ENCODE results near the gene ABHD1. TPM values are rescaled to one million over a fixed set of nuclear protein-coding genes. Genes with fewer than 3 reads are reported as not detected.

Gene ABHD1
- polyA plus RNA-seq, 1 donor from 2014 or later, result not detected

DNA sequence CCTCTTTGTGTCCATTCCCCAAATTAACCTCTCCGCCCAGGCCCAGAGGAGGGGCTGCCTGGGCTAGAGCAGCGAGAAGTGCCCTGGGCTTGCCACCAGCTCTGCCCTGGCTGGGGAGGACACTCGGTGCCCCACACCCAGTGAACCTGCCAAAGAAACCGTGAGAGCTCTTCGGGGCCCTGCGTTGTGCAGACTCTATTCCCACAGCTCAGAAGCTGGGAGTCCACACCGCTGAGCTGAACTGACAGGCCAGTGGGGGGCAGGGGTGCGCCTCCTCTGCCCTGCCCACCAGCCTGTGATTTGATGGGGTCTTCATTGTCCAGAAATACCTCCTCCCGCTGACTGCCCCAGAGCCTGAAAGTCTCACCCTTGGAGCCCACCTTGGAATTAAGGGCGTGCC lies 23.6 kb upstream of the ABHD1 start (continued):
- TF ChIP-seq RAD21 (conservative IDR thresholded peaks at IDR 0.05), result no peak

DNA sequence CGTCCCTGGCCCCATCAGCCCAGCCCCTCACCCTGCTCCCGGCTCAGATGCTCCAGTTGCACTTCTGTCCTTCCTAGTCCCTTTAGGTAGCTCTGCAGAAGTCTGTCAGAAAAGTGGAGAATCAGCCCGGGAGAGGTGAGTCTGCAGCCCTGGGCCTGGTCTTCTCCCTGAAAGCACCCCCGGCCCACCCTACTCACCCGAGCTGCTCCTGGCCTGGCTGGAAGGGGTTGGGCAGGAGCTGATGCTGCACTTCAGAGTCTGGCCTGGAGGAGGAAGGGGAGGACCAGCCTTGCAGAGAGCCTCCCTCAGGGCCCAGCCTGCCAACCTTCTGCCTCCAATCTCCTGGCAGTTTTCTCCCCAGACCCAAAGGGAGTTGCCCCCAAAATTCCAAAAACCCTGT lies 21.3 kb upstream of the ABHD1 start:
- H3K9me3 ChIP-seq (ENCODE audit: low read length), result no peaks in the 10 kb centered on the region
- H3K27me3 ChIP-seq (ENCODE audit: insufficient read depth, low read depth, low read length), result no peaks in the 10 kb centered on the region
- H3K36me3 ChIP-seq (ENCODE audit: insufficient read depth, low read length), result no peaks in the 10 kb centered on the region
- H3K4me2 ChIP-seq (ENCODE audit: low read length), result no peak overlapping the region
- H2AFZ ChIP-seq (ENCODE audit: low read depth, low read length), result no peak overlapping the region
- no peaks in the 10 kb centered on the region for H3F3A ChIP-seq (ENCODE audit: insufficient read depth, low read length, poor library complexity, severe bottlenecking)
- no peaks in the 10 kb centered on the region for H3K9me2 ChIP-seq (ENCODE audit: insufficient read depth, low read length)
- no peak overlapping the region for H3K9ac ChIP-seq (ENCODE audit: low read length)
- no peaks in the 10 kb centered on the region for H3K79me2 ChIP-seq (replicated peaks; ENCODE audit: insufficient read depth, low read length)
- H3K27ac ChIP-seq (ENCODE audit: low read length), result no peak overlapping the region
- TF ChIP-seq MXI1 (conservative IDR thresholded peaks at IDR 0.05; ENCODE audit: poor library complexity, severe bottlenecking), result no peak
- TF ChIP-seq, protein P1, sequence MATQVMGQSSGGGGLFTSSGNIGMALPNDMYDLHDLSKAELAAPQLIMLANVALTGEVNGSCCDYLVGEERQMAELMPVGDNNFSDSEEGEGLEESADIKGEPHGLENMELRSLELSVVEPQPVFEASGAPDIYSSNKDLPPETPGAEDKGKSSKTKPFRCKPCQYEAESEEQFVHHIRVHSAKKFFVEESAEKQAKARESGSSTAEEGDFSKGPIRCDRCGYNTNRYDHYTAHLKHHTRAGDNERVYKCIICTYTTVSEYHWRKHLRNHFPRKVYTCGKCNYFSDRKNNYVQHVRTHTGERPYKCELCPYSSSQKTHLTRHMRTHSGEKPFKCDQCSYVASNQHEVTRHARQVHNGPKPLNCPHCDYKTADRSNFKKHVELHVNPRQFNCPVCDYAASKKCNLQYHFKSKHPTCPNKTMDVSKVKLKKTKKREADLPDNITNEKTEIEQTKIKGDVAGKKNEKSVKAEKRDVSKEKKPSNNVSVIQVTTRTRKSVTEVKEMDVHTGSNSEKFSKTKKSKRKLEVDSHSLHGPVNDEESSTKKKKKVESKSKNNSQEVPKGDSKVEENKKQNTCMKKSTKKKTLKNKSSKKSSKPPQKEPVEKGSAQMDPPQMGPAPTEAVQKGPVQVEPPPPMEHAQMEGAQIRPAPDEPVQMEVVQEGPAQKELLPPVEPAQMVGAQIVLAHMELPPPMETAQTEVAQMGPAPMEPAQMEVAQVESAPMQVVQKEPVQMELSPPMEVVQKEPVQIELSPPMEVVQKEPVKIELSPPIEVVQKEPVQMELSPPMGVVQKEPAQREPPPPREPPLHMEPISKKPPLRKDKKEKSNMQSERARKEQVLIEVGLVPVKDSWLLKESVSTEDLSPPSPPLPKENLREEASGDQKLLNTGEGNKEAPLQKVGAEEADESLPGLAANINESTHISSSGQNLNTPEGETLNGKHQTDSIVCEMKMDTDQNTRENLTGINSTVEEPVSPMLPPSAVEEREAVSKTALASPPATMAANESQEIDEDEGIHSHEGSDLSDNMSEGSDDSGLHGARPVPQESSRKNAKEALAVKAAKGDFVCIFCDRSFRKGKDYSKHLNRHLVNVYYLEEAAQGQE (IDR thresholded peaks at IDR 0.05; ENCODE audit: borderline replicate concordance), result no peak
- TF ChIP-seq EP300 (conservative IDR thresholded peaks at IDR 0.05; ENCODE audit: poor library complexity, severe bottlenecking), result no peak
- no peak for TF ChIP-seq SMC3 (conservative IDR thresholded peaks at IDR 0.05; ENCODE audit: poor library complexity)
- no peak for TF ChIP-seq RAD21 (conservative IDR thresholded peaks at IDR 0.05)
- no peak for TF ChIP-seq TAF1 (IDR thresholded peaks at IDR 0.05; ENCODE audit: low read depth)
- no peak for TF ChIP-seq EZH2 (IDR thresholded peaks at IDR 0.05; ENCODE audit: borderline replicate concordance, insufficient read depth, low read length, poor library complexity, severe bottlenecking)
- TF ChIP-seq, protein P2, sequence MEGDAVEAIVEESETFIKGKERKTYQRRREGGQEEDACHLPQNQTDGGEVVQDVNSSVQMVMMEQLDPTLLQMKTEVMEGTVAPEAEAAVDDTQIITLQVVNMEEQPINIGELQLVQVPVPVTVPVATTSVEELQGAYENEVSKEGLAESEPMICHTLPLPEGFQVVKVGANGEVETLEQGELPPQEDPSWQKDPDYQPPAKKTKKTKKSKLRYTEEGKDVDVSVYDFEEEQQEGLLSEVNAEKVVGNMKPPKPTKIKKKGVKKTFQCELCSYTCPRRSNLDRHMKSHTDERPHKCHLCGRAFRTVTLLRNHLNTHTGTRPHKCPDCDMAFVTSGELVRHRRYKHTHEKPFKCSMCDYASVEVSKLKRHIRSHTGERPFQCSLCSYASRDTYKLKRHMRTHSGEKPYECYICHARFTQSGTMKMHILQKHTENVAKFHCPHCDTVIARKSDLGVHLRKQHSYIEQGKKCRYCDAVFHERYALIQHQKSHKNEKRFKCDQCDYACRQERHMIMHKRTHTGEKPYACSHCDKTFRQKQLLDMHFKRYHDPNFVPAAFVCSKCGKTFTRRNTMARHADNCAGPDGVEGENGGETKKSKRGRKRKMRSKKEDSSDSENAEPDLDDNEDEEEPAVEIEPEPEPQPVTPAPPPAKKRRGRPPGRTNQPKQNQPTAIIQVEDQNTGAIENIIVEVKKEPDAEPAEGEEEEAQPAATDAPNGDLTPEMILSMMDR (IDR thresholded peaks at IDR 0.05; ENCODE audit: poor library complexity, severe bottlenecking), result no peak
- TF ChIP-seq POLR2AphosphoS5 (IDR thresholded peaks at IDR 0.05), result no peak
- H3K4me3 ChIP-seq (ENCODE audit: low read length), result no peak overlapping the region
- no peaks in the 10 kb centered on the region for H4K20me1 ChIP-seq (ENCODE audit: insufficient read depth)

DNA sequence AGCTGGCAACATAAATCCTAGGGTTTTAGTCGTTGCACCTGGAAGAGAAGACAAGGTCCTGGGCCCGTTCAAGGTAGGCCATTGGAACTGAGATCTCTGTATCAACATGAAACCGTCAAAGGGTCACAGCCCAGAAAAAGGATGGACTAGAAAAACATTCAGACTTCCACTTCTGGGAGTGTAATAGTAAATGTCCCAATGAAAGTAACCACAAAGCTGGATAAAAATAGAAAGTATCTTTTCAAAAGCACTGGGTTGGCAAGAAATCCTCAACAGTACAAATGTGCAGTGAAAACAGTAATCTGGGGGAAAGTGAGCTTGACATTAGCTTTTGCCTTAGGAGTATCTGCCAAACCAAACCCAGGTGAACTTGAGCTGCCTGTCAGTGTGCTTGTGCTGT lies 17.6 kb upstream of the ABHD1 start:
- Histone ChIP-seq H3K9me3 (ENCODE audit: low read length) (no peaks in the 10 kb centered on the region), H3K9ac (ENCODE audit: low read length) (no peak overlapping the region), H4K20me1 (ENCODE audit: insufficient read depth) (no peaks in the 10 kb centered on the region), H3K36me3 (ENCODE audit: insufficient read depth, low read length) (no peaks in the 10 kb centered on the region), H3F3A (ENCODE audit: insufficient read depth, low read length, poor library complexity, severe bottlenecking) (no peaks in the 10 kb centered on the region), H3K9me2 (ENCODE audit: insufficient read depth, low read length) (no peaks in the 10 kb centered on the region), H3K4me3 (ENCODE audit: low read length) (no peak overlapping the region), H3K4me2 (ENCODE audit: low read length) (no peak overlapping the region), H3K27ac (ENCODE audit: low read length) (no peak overlapping the region), H3K79me2 (replicated peaks; ENCODE audit: insufficient read depth, low read length) (no peaks in the 10 kb centered on the region), H2AFZ (ENCODE audit: low read depth, low read length) (no peak overlapping the region), H3K27me3 (ENCODE audit: insufficient read depth, low read depth, low read length) (no peaks in the 10 kb centered on the region)
- TF ChIP-seq TAF1 (IDR thresholded peaks at IDR 0.05; ENCODE audit: low read depth), result no peak
- TF ChIP-seq MXI1 (conservative IDR thresholded peaks at IDR 0.05; ENCODE audit: poor library complexity, severe bottlenecking), result no peak
- TF ChIP-seq POLR2AphosphoS5 (IDR thresholded peaks at IDR 0.05), result no peak
- TF ChIP-seq EZH2 (IDR thresholded peaks at IDR 0.05; ENCODE audit: borderline replicate concordance, insufficient read depth, low read length, poor library complexity, severe bottlenecking), result no peak
- TF ChIP-seq, protein P2 (IDR thresholded peaks at IDR 0.05; ENCODE audit: poor library complexity, severe bottlenecking), result no peak

Data from neural cell (in vitro differentiated cells).